Measurements from ENCODE around the gene CCL17. TPM values are rescaled to one million over a fixed set of nuclear protein-coding genes. Genes with fewer than 3 reads are reported as not detected.
A peak's percentile ranks its signal among the peaks of the same experiment; 100 is the strongest.

The CCL17 gene
- total RNA-seq, 4 donors from 2014 or later = not detected

DNA sequence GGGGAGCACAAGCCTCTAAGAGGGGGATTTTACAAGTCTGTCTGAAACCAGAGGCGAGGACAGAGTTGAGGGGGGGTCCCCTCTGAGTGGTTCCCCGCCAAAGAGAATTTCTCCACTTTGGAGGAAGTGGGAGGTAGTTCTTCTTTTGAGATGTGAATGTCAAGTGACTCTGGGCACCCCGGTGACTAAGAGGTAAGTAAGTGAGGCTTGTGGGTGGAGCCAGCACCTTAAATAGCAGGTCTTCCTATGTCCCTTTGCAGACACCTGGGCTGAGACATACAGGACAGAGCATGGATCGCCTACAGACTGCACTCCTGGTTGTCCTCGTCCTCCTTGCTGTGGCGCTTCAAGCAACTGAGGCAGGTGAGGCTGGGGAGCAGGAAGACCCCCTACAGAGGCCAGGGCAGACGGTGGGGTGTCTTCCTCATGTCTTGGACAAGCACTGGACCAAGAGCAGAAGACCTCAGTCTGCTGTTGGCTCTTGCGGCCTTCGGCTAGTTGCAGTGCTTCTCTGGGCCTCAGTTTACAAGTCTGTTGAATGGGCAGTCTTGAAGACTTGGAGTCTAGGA lies 46.0 kb upstream of the CCL17 start, which contains the start of gene CCL22:
Gene CCL22 (plus strand): TSS at position 257 of the 569 bp plus-strand sequence. CDS start 34 bp downstream, at position 291.
- peak in 2 of 3 donors; percentile 72 to 76 for DNase-seq
- TF ChIP-seq, protein P1, sequence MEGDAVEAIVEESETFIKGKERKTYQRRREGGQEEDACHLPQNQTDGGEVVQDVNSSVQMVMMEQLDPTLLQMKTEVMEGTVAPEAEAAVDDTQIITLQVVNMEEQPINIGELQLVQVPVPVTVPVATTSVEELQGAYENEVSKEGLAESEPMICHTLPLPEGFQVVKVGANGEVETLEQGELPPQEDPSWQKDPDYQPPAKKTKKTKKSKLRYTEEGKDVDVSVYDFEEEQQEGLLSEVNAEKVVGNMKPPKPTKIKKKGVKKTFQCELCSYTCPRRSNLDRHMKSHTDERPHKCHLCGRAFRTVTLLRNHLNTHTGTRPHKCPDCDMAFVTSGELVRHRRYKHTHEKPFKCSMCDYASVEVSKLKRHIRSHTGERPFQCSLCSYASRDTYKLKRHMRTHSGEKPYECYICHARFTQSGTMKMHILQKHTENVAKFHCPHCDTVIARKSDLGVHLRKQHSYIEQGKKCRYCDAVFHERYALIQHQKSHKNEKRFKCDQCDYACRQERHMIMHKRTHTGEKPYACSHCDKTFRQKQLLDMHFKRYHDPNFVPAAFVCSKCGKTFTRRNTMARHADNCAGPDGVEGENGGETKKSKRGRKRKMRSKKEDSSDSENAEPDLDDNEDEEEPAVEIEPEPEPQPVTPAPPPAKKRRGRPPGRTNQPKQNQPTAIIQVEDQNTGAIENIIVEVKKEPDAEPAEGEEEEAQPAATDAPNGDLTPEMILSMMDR (IDR thresholded peaks at IDR 0.05) = no peak
- no peak for TF ChIP-seq POLR2A (IDR thresholded peaks at IDR 0.05)
- H3K36me3 ChIP-seq = no peaks in the 10 kb centered on the region
- H3K27ac ChIP-seq = peak within 1 kb of the TSS in 1 of 4 donors; percentile 13
- H3K4me3 ChIP-seq = no peak within 1 kb of the TSS
- H3K27me3 ChIP-seq = no peaks in the 10 kb centered on the region
- peaks cover 0 to 12% (median 4%) of the 10 kb centered on the region in 4 donors for H3K4me1 ChIP-seq
- H3K9me3 ChIP-seq = no peaks in the 10 kb centered on the region

DNA sequence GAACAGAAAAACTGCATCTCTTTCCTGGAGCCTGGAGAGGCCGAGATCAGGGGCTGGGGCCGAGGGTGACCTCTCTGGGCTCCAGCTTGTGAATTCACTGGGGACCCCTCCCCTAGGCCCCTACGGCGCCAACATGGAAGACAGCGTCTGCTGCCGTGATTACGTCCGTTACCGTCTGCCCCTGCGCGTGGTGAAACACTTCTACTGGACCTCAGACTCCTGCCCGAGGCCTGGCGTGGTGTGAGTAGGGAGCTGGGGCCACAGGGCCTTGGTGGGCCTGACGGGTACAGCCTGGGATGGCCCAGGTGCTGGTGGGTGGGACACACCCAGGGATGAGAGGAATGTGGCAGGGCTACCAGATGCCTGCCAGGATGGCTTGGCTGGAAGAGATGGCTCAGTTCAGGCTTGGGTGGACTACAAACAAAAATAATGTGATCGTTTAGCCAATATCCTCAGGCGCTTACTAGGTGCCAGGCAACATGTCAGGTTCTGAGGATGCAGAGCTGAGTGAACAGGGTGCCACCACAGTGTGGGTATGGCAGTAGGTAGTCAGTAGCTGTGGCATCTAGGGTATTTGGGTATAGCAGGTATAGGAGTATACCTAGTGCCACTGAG lies 44.1 kb upstream of the CCL17 start:
- H3K4me3 ChIP-seq = no peak overlapping the region
- TF ChIP-seq POLR2A (IDR thresholded peaks at IDR 0.05) = no peak
- no peak overlapping the region for H3K27ac ChIP-seq
- peaks cover 0 to 12% (median 4%) of the 10 kb centered on the region in 4 donors for H3K4me1 ChIP-seq
- H3K27me3 ChIP-seq = no peaks in the 10 kb centered on the region
- H3K36me3 ChIP-seq = no peaks in the 10 kb centered on the region
- no peaks in the 10 kb centered on the region for H3K9me3 ChIP-seq
- no peak for DNase-seq

DNA sequence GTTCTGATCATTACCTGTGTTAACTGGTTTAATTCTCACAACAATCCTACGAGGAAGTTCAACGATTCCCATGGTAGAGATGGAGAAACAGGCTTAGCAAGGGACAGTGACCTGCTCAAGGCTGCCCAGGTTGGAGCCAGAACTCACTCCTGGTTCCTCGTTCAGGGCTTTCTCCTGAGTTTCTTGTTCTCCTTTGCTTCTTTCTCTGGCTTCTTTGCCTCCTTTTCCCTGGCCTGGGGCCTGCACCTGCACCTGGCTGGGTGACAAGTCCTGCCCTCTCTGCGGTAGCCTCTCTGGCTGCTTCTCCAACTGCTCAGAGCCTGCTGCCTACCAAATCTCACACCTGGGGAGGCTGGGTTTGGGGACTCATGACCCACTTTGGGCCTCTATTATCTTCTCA lies 43.2 kb upstream of the CCL17 start:
- H3K27me3 ChIP-seq = no peaks in the 10 kb centered on the region
- H3K27ac ChIP-seq = no peak overlapping the region
- H3K4me1 ChIP-seq = peaks cover 0 to 12% (median 4%) of the 10 kb centered on the region in 4 donors
- no peaks in the 10 kb centered on the region for H3K9me3 ChIP-seq
- DNase-seq = no peak
- no peak for TF ChIP-seq POLR2A (IDR thresholded peaks at IDR 0.05)
- TF ChIP-seq, protein P1 (IDR thresholded peaks at IDR 0.05) = no peak
- H3K4me3 ChIP-seq = no peak overlapping the region
- H3K36me3 ChIP-seq = no peaks in the 10 kb centered on the region

DNA sequence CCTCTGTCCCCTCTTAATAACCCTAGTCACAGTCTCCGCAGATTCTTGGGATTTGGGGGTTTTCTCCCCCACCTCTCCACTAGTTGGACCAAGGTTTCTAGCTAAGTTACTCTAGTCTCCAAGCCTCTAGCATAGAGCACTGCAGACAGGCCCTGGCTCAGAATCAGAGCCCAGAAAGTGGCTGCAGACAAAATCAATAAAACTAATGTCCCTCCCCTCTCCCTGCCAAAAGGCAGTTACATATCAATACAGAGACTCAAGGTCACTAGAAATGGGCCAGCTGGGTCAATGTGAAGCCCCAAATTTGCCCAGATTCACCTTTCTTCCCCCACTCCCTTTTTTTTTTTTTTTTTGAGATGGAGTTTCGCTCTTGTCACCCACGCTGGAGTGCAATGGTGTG lies 40.4 kb upstream of the CCL17 start:
- no peak for DNase-seq
- Histone ChIP-seq H3K4me1 (no peaks in the 10 kb centered on the region), H3K27me3 (no peaks in the 10 kb centered on the region), H3K4me3 (no peak overlapping the region), H3K27ac (no peak overlapping the region), H3K36me3 (no peaks in the 10 kb centered on the region), H3K9me3 (no peaks in the 10 kb centered on the region)
- TF ChIP-seq POLR2A (IDR thresholded peaks at IDR 0.05) = no peak
- TF ChIP-seq, protein P1 (IDR thresholded peaks at IDR 0.05) = no peak

DNA sequence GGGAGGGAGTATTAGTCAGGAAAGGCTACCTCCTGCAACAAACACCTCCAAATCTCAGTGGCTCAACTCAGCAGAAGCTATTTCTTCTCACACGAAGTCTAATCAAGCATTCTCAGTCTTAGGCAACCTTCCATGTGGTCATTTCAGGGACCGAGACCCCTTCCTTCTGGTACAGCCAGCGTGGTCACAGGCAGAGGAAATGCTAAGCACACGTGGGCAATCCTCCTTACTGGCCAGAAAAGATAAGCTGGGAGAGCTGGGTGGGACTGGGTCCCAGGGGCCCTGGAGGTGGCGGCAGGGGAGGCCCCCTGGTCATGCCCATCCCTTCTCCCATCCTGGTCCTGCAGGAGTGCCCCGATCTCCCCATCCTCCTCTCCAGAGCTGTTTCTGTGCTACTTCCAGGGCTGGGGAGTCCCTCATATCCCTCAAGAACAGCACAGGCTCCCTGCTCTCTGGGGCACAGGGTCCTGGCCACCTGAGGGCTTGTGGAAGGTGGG lies 38.0 kb upstream of the CCL17 start:
- Histone ChIP-seq H3K9me3 (no peaks in the 10 kb centered on the region), H3K4me1 (peaks cover 0 to 2% (median 0%) of the 10 kb centered on the region in 4 donors), H3K27me3 (no peaks in the 10 kb centered on the region), H3K36me3 (no peaks in the 10 kb centered on the region), H3K27ac (no peak overlapping the region), H3K4me3 (no peak overlapping the region)
- no peak for DNase-seq
- TF ChIP-seq, protein P1 (IDR thresholded peaks at IDR 0.05) = no peak
- no peak for TF ChIP-seq POLR2A (IDR thresholded peaks at IDR 0.05)

DNA sequence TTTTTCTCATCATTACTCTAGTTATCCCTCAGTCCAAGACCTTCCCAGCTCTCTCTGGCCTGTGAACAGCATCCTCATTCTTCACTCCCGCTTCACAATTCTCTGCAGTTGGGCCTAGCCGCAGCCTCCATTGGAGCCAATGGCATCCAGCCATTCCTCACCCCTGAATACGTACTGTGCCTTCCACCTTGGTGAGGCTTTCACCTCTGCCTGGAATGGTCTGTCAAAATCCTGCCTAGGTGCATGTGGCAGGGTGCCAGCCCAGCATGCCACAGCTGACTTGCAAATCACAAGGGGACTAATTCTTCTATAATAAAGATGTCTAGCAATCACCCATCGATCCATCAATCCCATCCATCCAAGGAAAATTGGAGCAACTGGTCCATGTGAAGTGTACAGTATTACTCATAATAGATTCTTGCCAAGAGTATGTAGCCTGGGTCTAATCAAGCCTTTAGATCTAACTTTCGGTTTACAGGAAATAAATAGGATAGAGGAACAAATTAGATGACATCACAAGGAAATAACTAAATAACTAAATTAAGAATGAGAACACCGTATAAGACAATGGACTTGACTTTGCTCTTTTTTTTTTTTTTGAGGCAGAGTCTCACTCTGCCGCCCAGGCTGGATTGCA lies 37.3 kb upstream of the CCL17 start:
- TF ChIP-seq, protein P1 (IDR thresholded peaks at IDR 0.05) = no peak
- H3K9me3 ChIP-seq = no peaks in the 10 kb centered on the region
- H3K36me3 ChIP-seq = no peaks in the 10 kb centered on the region
- H3K4me3 ChIP-seq = no peak overlapping the region
- H3K27ac ChIP-seq = no peak overlapping the region
- DNase-seq = no peak
- H3K4me1 ChIP-seq = peaks cover 0 to 9% (median 0%) of the 10 kb centered on the region in 4 donors
- no peaks in the 10 kb centered on the region for H3K27me3 ChIP-seq
